ENCODE data around the gene CDK5RAP1. TPM values are rescaled to one million over a fixed set of nuclear protein-coding genes. Genes with fewer than 3 reads are reported as not detected.

CDK5RAP1 gene
- total and polyA plus RNA-seq, 11 donors: 17.6 to 34.9 (median 21.2) TPM

DNA sequence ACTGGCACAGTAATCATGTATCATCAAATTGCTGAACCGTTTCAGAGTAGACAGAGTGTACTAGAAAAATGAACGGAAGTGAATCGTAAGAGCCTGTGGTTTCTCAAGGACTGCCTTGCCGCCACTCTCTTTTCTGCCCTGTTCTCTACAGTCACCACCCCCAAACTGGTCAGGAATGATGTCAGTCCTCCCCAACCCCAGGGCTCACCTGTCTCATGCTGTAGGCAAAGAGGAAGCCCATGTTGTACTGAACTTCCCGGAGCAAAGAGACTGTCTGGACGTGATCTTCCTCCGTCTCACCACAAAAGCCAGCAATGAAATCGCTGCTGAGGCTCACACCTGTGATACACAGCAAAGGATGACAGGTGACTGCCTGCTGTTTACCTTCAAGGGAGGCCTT, 31.0 kb downstream of the CDK5RAP1 start:
- peaks cover 0 to 4% (median 0%) of the 10 kb centered on the region in 12 donors for H3K4me1 ChIP-seq
- intact Hi-C loops (cut with DNase I): no loop called here
- DNase-seq (no peak), ATAC-seq (peak in 1 of 4 donors; percentile 18)
- peaks cover 0 to 100% (median 83%) of the 10 kb centered on the region in 9 donors for H3K36me3 ChIP-seq
- no peak overlapping the region for H3K4me3 ChIP-seq
- no peak overlapping the region for H3K27ac ChIP-seq
- WGBS, 4 donors: 93 to 96% (median 95%) methylated on average over 8 of the region's 8 CpGs
- no peak for TF ChIP-seq POLR2A (IDR thresholded peaks at IDR 0.05)
- no peak for TF ChIP-seq CTCF (IDR thresholded peaks at IDR 0.05)
- no peaks in the 10 kb centered on the region for H3K9me3 ChIP-seq
- H3K27me3 ChIP-seq: no peaks in the 10 kb centered on the region

DNA sequence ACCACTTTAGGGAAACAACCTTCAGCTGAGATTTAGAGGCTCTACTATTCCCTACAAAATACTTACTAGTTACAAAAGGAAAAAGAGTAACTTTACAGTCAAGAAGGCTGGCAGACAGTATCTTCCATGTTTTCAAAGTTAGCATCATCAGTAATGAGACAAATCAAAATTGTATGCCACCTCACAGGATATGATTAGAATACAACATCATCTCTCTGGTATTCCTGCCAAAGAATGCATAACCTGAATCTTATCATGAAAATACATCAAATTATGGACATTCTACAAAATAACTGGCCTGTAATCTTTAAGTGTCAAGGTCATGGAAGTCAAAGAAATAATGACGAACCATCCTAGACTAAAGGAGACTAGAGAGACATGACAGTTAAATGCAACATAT, 38.4 kb downstream of the CDK5RAP1 start:
- H3K36me3 ChIP-seq: peaks cover 0 to 100% (median 96%) of the 10 kb centered on the region in 9 donors
- H3K27ac ChIP-seq: no peak overlapping the region
- 40 to 58% (median 43%) methylated on average over 1 of the region's 1 CpG for WGBS, 4 donors
- no peak for ATAC-seq
- no peak overlapping the region for H3K4me3 ChIP-seq
- TF ChIP-seq CTCF (IDR thresholded peaks at IDR 0.05) (no peak), POLR2A (IDR thresholded peaks at IDR 0.05) (no peak)
- H3K4me1 ChIP-seq: peaks cover 0 to 20% (median 0%) of the 10 kb centered on the region in 12 donors
- no peaks in the 10 kb centered on the region for H3K27me3 ChIP-seq
- intact Hi-C loops (cut with DNase I): no loop called here
- no peaks in the 10 kb centered on the region for H3K9me3 ChIP-seq
- no peak for DNase-seq

DNA sequence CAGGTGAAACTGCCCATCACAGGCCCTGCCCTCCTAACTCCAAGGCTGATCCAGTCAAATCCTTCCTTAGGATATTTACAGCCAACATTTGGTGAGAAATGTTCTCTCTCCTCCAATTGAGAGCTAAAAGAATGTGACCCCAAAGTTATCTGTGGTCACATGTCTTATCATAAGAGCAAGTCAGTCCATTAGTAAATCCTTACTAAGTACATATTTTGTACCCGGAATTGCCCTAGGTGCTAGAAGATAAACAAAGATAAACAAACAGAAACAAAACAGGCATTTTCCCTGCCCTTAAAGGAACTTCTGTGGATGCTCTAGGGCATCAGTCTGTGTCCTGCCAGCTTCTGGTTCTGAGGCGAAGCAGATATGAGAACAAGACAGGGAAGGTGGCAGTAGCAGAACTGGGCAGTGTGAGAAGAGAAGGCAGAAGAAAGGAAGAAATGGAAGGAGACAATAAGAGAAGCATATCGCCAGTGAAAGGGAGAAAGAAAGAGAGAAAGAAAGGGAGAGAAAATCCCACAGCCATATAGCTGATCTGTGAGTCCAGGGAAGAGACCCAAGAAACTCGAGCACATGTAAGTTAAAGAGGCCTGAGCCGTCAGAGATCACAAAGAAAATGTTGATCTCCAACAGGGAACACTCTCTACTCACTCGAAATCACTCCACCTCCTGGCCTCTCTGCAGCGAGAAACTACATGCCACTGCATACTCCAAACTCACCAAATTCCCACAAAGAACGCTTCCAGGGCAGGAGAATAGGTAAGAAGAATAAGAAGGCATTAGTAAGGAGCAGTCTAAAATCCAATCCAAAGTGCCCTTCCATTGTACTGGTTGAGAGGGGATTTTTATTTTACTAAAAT, 41.7 kb downstream of the CDK5RAP1 start:
- no peaks in the 10 kb centered on the region for H3K27me3 ChIP-seq
- H3K4me1 ChIP-seq: peaks cover 0 to 20% (median 0%) of the 10 kb centered on the region in 12 donors
- intact Hi-C loops (cut with DNase I): no loop called here
- H3K27ac ChIP-seq: no peak overlapping the region
- ATAC-seq (peak in 2 of 4 donors; percentile 40 to 44), DNase-seq (no peak)
- peaks cover 0 to 99% (median 92%) of the 10 kb centered on the region in 9 donors for H3K36me3 ChIP-seq
- no peak for TF ChIP-seq CTCF (IDR thresholded peaks at IDR 0.05)
- no peak for TF ChIP-seq POLR2A (IDR thresholded peaks at IDR 0.05)
- 60 to 69% (median 62%) methylated on average over 8 of the region's 8 CpGs for WGBS, 4 donors
- no peak overlapping the region for H3K4me3 ChIP-seq
- no peaks in the 10 kb centered on the region for H3K9me3 ChIP-seq

- TF ChIP-seq CTCF (IDR thresholded peaks at IDR 0.05): no peak
- no peak for TF ChIP-seq POLR2A (IDR thresholded peaks at IDR 0.05)
- DNase-seq: no peak
- H3K36me3 ChIP-seq: peaks cover 0 to 65% (median 42%) of the 10 kb centered on the region in 9 donors
- intact Hi-C loops (cut with DNase I): no loop called here
- no peaks in the 10 kb centered on the region for H3K27me3 ChIP-seq
- H3K4me1 ChIP-seq: no peaks in the 10 kb centered on the region
- no peak overlapping the region for H3K4me3 ChIP-seq
- ATAC-seq: no peak
- WGBS, 4 donors: 88 to 93% (median 91%) methylated on average over 4 of the region's 4 CpGs
- H3K27ac ChIP-seq: no peak overlapping the region
- H3K9me3 ChIP-seq: no peaks in the 10 kb centered on the region
Observed at GRCh38 chr20:33353013-33353402, 48.3 kb downstream of the CDK5RAP1 start.

All from heart left ventricle (tissue), 16 donors.